NCI-H69 (cell line): ENCODE measurements around the gene F2.
"Not testable (repeated sequence)": the region's sequence is repeated elsewhere in the genome, so short reads cannot be mapped to it uniquely, and the experiment has no call there.

Experiments
- DNase-seq: peaks from one replicate; lab custom pipeline; 2025; lab: John Stamatoyannopoulos, UW

Gene F2

DNA sequence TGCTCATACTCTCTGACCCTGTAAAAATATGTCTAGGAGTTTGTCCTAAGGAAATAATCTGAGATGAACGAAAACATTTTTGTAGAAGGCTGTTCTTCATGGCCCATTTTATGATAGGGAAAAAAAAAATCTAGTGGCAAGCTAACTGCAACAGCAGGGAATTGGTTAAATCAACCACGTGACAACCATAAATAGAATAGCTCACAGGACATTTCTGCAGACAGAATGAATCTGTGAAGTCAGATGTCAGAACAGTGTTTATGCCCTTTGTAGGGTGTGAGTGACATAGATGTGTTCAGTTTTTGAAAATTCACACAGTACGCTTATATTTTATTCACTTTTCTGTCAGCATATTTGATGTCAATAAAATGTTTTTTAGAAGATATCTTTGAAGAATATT, 34.6 kb upstream of the F2 start:
- DNase-seq = no peak

- peak; percentile 74 for DNase-seq
Measured at GRCh38 chr11:46686886-46687795, 31.9 kb upstream of the F2 start.

DNA sequence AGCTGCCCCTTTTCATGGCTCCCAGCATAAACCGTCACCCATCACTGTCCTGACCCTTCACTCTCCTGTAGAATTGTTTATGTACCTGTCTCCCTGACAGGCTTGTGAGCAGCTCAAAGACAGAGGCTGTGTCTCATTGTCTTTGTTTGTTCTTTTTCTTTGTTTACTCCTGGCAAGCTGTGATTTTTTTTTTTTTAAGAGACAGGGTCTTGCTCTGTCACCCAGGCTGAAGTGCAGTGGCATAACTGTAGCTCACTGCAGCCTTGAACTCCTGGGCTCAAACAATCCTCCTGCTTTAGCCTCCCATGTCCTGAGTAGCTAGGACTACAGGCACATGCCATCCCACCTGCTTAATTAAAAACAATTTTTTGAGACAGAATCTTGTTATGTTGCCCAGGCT, 28.3 kb upstream of the F2 start:
- no peak for DNase-seq

DNA sequence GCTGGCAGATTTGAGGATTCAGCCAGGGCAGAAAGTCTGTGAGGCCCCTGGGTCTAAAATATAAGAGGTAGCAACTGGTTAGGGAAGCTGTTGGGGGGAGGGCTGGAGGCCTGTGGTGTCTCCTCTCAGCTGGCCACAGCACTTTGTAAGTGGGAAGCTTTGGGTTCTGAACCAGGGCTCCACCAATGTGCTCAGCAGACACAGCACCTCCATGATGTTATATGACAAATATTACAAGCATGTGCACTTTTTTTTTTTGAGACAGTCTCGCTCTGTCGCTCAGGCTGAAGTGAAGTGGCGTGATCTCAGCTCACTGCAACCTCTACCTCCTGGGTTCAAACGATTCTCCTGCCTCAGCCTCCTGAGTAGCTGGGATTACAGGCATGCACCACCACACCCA, 26.6 kb upstream of the F2 start:
- no peak for DNase-seq

DNA sequence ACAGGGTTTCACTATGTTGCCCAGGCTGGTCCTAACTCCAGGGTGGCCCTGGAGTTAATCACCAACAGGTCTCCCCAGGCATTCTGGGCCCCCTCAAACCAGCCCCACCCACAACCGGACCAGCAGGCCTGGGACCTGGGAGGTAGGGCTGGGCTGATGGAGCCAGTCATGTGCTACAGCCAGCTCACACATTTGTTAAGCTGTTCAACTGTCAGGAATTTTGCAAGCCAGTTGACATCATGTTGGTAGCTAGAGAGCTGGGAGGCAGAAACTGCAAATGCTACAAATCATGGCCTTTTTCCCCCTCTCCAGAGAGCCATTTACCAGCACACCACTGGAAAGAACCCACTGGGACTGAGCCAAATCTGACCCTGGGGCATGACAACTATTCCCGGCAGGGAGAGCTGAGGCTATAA, 25.4 kb upstream of the F2 start:
- peak; percentile 84 for DNase-seq

GRCh38 chr11:46694072-46694471, 24.9 kb upstream of the F2 start:
- DNase-seq = peak; percentile 92

DNA sequence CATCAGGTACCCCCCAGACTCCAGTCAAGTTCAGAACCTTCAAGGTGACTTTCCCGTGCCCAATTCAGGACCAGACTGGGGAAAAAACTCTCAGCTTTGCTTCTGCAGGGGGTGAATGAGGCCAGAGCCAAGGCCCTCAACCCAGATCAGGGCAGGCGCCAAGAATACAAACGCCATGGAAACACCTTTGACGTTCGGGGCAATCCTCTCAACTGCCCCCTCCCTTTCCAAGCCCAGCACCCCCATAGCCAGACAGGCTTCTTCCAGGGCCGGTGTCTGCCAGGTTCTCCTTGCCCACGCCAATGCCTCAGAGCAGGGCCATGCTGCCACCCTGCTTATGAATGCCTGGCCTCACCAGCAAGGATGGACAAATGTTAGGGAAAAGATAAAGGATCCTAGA, 24.4 kb upstream of the F2 start:
- DNase-seq = peak; percentile 60

DNA sequence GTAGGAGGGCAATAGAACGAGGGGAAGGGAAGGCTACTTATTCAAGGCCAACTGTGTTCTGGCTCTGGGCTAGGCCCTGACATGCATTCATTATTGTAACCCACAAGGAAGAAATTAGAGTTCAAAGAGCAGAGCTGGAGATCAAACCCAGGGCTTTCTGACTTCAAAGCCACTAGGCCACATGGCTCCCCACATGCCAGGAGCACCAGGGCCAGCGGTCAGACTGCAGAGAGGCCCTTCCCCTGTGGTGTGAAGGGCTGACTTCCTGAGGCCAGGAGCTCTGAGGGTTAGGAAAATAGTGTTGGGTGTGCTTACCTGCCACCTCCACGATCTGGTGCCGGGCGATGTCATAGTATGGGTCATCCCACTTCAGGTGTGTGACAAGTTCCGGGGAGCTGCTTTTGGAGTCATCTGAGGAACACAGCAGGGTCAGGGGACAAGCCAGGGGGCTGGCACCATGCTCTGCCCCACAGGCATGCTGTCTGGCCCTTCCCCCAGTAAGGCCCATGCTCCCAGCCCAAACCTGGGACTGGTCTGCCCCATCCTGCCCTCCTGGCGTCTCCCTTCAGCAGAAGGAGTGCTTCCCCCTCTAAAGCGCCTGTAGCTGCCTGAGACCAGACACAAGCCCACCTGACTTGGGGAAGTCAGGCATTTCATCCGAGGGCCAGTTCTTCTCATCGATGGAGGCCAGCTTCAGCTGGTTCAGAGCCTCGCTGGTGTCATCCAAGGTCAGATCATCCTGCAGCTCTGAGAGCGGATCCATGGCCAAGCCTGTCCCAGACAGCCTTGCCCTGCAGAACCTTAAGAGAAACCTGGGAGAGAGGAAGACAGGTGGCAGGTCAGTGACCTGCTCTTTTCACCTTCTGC, 23.4 kb upstream of the F2 start:
- no peak for DNase-seq

GRCh38 chr11:46696212-46696558, 22.8 kb upstream of the F2 start:
- peak; percentile 65 for DNase-seq

- no peak for DNase-seq
Measured at GRCh38 chr11:46697303-46697702, 21.7 kb upstream of the F2 start.

GRCh38 chr11:46697723-46698122, 21.3 kb upstream of the F2 start:
- no peak for DNase-seq

GRCh38 chr11:46698597-46698996, 20.4 kb upstream of the F2 start:
- no peak for DNase-seq

DNA sequence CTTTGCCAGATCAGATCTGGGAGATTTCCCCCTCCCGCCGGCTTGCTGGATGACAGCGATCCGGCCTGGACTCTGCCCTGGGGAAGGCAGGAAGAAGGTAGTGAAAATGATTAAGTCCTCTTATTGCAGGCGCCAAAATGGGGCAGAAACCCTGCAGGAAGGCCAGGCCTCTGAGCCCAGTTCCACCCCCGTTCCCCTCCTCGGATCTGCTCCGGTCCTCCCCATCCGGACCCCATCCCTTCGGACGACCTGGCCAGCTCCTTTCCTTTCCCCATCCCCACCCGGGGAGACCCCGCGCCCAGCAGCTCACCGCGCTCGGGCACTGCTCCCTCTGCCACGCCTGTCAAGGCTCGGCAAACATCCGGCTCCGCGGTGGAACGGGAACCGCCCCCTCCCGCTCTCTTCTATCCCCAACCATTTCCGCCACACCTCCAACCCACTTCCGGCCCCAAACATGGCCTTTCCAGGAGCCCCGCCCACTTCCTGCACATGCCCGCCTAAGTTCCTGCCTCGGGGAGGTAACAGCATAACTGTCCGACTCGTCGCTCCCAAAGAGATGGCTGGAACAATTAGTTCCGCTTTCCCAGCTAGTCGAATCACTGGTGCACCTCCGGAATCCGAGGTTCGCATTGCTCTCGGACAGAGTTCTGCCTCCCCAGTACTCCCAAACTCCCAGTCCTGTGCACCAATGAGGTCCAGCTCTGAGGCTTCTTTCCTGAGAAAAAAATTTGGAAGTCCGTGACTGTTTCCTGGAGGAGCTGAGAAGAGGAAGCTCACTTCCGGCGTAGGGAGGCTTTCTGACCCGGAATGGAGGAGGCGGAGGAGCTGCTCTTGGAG, 18.6 kb upstream of the F2 start, which contains the start of the genes ARHGAP1 and ZNF408:
Gene ARHGAP1 (minus strand): TSS at position 379 of the 837 bp plus-strand sequence. CDS start 4,512 bp downstream, outside the sequence.
Gene ZNF408 (plus strand): TSS at position 791 of the 837 bp plus-strand sequence. CDS start 17 bp downstream, at position 808.
- peak; percentile 100 for DNase-seq

DNA sequence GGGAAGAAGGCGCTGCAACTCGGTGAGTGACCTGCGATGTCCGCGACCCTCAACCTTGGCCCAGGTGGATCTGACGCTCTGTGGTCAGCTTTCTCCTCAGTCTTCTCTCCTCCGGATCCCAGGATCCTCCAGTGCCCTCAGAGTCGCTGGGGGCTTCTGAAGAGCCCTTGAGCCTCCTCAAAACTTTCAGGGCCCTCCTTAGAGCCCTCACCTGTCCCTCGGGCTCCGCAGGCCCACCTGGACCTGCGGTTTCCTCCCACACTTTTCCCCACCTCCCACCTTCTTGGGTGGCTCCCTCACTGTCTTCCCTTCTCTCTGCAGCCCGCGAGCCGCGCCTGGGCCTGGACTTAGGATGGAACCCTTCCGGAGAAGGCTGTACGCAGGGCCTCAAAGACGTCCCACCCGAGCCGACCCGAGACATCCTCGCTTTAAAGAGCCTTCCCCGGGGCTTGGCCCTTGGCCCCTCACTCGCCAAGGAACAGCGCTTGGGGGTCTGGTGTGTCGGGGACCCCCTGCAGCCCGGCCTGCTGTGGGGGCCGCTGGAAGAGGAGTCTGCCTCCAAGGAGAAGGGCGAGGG, 17.8 kb upstream of the F2 start:
- no peak for DNase-seq

DNA sequence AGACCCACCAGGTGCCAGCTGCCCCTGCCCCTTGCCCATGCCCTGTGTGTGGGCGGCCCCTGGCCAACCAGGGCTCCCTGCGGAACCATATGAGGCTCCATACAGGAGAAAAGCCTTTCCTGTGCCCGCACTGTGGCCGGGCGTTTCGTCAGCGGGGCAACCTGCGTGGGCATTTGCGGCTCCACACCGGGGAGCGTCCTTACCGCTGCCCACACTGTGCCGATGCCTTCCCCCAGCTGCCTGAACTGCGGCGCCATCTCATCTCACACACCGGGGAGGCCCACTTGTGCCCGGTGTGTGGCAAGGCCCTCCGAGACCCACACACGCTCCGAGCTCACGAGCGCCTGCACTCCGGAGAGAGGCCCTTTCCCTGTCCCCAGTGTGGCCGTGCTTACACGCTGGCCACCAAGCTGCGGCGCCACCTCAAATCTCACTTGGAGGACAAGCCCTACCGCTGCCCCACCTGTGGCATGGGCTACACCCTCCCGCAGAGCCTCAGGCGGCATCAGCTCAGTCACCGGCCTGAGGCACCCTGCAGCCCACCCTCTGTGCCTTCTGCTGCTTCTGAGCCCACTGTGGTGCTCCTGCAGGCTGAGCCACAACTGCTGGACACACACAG, 13.8 kb upstream of the F2 start:
- no peak for DNase-seq

DNA sequence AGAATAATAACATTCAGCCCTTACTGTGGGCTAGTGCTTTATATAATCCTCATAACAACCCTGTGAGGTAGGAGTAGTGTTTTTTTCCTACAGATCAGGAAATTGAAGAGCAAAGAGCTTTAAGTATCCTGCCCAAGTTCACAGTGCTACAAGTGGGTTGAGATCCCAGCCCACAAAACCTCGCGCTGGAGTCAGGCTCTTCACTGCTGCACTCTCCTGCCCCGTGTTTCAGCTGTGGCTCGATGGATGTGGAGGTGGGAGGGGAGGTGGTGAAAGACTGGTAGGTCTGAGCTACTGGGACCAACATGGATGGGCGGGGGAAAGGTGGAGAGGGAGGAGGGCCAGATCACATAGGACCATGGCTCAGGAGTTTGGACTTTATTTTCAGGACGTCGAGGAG, 12.1 kb upstream of the F2 start:
- DNase-seq = no peak

- DNase-seq = not testable (repeated sequence)
Measured at GRCh38 chr11:46709351-46709750, 9.7 kb upstream of the F2 start.

GRCh38 chr11:46710821-46711269, 8.2 kb upstream of the F2 start:
- DNase-seq = no peak

- DNase-seq = no peak
Measured at GRCh38 chr11:46711303-46711702, 7.7 kb upstream of the F2 start.

- no peak for DNase-seq
Measured at GRCh38 chr11:46712874-46713576, 6.0 kb upstream of the F2 start.
